Measurements from ENCODE around the gene AEBP1.

AEBP1 gene

DNA sequence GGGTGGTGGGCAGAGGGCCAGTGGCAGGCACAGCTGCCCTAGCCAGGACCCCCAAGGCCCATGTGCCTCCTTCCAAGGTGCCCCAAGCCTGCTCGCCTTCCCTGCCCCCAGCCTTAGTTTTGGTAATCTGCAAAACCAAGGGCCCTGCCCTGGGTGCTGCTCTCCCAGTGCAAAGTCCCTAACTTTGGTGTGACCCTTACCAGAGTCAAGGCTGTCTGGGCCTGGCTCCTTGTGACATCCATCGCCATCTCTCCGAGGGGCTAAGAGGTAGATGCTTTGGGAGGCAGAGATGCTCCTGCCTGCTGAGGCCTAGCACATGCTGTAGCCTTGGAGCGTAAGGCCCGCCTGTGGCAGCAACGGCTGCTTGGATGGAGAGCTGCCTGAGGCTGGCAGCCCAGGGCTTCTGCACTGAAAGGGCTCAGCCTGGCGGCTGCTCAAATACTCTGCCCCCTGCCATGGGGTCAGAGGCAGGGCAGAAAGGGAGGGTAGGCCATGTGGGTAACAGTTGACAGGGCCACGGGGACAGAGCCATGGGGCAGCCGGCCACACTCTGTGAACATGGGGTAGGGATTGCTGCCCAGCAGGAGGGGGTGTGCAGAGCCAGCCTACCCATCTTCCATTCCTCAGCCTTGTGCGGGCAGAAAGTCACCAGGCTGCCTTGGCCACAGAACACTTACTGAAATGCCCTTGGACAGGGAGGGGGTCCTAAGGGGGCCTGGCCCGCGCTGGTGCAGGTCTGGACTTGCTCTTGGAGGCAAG, 54.9 kb downstream of the AEBP1 start:
- DNase-seq (ENCODE audit: low read depth) = no peak
- TF ChIP-seq MYC (IDR thresholded peaks at IDR 0.05; ENCODE audit: low read depth, low read length) (no peak), POLR2A (IDR thresholded peaks at IDR 0.05; ENCODE audit: extremely low read depth, insufficient read length) (no peak), MAX (IDR thresholded peaks at IDR 0.05; ENCODE audit: low read depth, low read length) (no peak), CTCF (IDR thresholded peaks at IDR 0.05; ENCODE audit: low read depth, low read length) (no peak)
- no peak overlapping the region for H3K4me3 ChIP-seq (ENCODE audit: low read depth, low read length)

GRCh38 chr7:44159824-44160630, 55.9 kb downstream of the AEBP1 start:
- DNase-seq (ENCODE audit: low read depth) = no peak
- H3K4me3 ChIP-seq (ENCODE audit: low read depth, low read length) = no peak overlapping the region
- TF ChIP-seq MYC (IDR thresholded peaks at IDR 0.05; ENCODE audit: low read depth, low read length) (no peak), MAX (IDR thresholded peaks at IDR 0.05; ENCODE audit: low read depth, low read length) (no peak), POLR2A (IDR thresholded peaks at IDR 0.05; ENCODE audit: extremely low read depth, insufficient read length) (no peak), CTCF (IDR thresholded peaks at IDR 0.05; ENCODE audit: low read depth, low read length) (no peak)

DNA sequence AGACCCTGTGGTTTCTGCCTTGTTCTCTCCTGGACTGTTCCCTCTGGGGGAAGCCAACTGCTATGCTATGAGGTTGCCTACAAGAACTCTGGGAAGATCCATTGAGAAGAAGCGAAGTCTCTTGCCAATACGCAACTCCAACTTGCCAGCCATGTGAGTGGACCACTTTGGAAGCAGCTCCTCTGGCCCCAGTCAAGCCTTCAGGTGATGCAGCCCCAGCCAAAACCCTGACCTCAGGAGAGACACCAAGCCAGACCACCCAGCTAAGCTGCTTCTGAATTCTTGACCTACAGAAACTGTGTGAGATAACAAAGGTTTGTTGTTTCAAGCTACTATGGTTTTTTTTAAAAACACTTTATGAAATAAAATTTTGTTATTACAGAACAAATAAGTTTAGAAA, 57.2 kb downstream of the AEBP1 start:
- no peak for TF ChIP-seq MYC (IDR thresholded peaks at IDR 0.05; ENCODE audit: low read depth, low read length)
- TF ChIP-seq POLR2A (IDR thresholded peaks at IDR 0.05; ENCODE audit: extremely low read depth, insufficient read length) = no peak
- TF ChIP-seq MAX (IDR thresholded peaks at IDR 0.05; ENCODE audit: low read depth, low read length) = no peak
- no peak for TF ChIP-seq CTCF (IDR thresholded peaks at IDR 0.05; ENCODE audit: low read depth, low read length)
- H3K4me3 ChIP-seq (ENCODE audit: low read depth, low read length) = no peak overlapping the region
- DNase-seq (ENCODE audit: low read depth) = no peak

- H3K4me3 ChIP-seq (ENCODE audit: low read depth, low read length) = no peak overlapping the region
- TF ChIP-seq MAX (IDR thresholded peaks at IDR 0.05; ENCODE audit: low read depth, low read length) (no peak), POLR2A (IDR thresholded peaks at IDR 0.05; ENCODE audit: extremely low read depth, insufficient read length) (no peak), CTCF (IDR thresholded peaks at IDR 0.05; ENCODE audit: low read depth, low read length) (no peak), MYC (IDR thresholded peaks at IDR 0.05; ENCODE audit: low read depth, low read length) (no peak)
- no peak for DNase-seq (ENCODE audit: low read depth)
Observed at GRCh38 chr7:44162179-44162578, 58.0 kb downstream of the AEBP1 start.

DNA sequence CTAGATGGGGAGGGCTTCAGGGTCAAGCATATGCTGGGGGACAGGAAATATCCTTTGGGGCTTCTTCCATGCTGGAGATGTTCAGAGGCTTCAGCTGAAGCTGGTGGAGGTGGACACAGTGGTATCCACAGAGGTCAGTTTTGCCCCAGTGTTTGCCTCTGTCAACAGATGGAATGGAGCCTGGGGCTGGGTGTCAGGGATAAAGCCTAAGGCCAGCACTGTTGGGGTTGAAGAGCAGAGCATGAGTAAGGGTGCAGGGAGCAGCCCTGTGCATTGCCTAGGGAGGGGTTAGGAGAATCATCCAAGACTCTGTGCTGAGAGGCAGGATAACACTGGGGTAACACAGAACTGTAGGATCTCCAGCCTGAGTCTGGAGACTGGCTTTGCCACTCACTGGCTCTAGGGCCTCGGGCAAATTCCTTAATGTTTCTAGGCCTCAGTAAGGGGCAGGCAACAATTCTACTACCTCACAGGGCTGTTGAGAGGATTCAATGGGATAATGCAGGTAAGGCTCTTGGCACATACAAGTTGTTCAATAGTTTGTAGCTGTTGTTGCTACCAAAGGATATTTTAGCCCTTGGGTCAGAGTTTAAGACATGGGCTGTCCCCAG, 58.7 kb downstream of the AEBP1 start:
- H3K4me3 ChIP-seq (ENCODE audit: low read depth, low read length) = no peak overlapping the region
- DNase-seq (ENCODE audit: low read depth) = no peak
- TF ChIP-seq POLR2A (IDR thresholded peaks at IDR 0.05; ENCODE audit: extremely low read depth, insufficient read length) (no peak), CTCF (IDR thresholded peaks at IDR 0.05; ENCODE audit: low read depth, low read length) (no peak), MYC (IDR thresholded peaks at IDR 0.05; ENCODE audit: low read depth, low read length) (no peak), MAX (IDR thresholded peaks at IDR 0.05; ENCODE audit: low read depth, low read length) (no peak)
